Activated CD8-positive, alpha-beta T cell treated with anti-CD3 and anti-CD28 coated beads for 36 hours (primary cell): ENCODE data around the gene IL16. TPM values are rescaled to one million over a fixed set of nuclear protein-coding genes. Genes with fewer than 3 reads are reported as not detected.

Source experiments
- ATAC-seq: fragments of 200-7000 bp; cut with Tn5 transposase; one replicate; pipeline ENCODE4 v1.10.0; 2021; ENCODE audit warnings: mild to moderate bottlenecking, moderate library complexity
- CTCF ChIA-PET: fragments of 350-600 bp; sonication (Branson Sonifier 250); formaldehyde crosslinking; loops from one replicate; lab custom pipeline; 2021; ENCODE audit warnings: antibody characterized with exemption; lab: Charles Lee
- POLR2A ChIA-PET: fragments of 350-600 bp; sonication (Branson Sonifier 250); formaldehyde crosslinking; loops from one replicate; lab custom pipeline; 2021; ENCODE audit warnings: antibody characterized with exemption; lab: Charles Lee
- DNase-seq: peaks from one replicate; pipeline ENCODE4 v3.0.0-alpha.2; 2020
- H3K27ac Mint-ChIP-seq: one replicate; pipeline ENCODE4 v1.8.0; 2021; ENCODE audit warnings: mild to moderate bottlenecking, mixed read lengths
- H3K27me3 Mint-ChIP-seq: one replicate; pipeline ENCODE4 v1.8.0; 2021; ENCODE audit warnings: mixed read lengths
- H3K36me3 Mint-ChIP-seq: one replicate; pipeline ENCODE4 v1.8.0; 2021; ENCODE audit warnings: low read depth, mixed read lengths
- H3K4me1 Mint-ChIP-seq: one replicate; pipeline ENCODE4 v1.8.0; 2021; ENCODE audit warnings: low read depth, mixed read lengths
- H3K4me3 Mint-ChIP-seq: one replicate; pipeline ENCODE4 v1.8.0; 2021; ENCODE audit warnings: mild to moderate bottlenecking, moderate library complexity, mixed read lengths
- H3K9me3 Mint-ChIP-seq: one replicate; pipeline ENCODE4 v1.8.0; 2021; ENCODE audit warnings: mixed read lengths
- intact Hi-C: fragments of 100-400 bp; cut with micrococcal nuclease; formaldehyde crosslinking; loops from one replicate; pipeline ENCODE4 v1.10.0; 2022
- total RNA-seq, 2 experiments: library from RNA; stranded (reverse); gene quantifications; one replicate each; pipeline ENCODE4 v1.2.3, GENCODE V29; 2021
- TF ChIP-seq, protein P1 (sequence below): fragments of 200-600 bp; IDR thresholded peaks from one replicate; pipeline ENCODE4 v1.8.0; 2022; ENCODE audit warnings: antibody characterized with exemption, mild to moderate bottlenecking

IL16 gene
- total RNA-seq, 2 experiments from 2014 or later: 130 to 138 TPM

DNA sequence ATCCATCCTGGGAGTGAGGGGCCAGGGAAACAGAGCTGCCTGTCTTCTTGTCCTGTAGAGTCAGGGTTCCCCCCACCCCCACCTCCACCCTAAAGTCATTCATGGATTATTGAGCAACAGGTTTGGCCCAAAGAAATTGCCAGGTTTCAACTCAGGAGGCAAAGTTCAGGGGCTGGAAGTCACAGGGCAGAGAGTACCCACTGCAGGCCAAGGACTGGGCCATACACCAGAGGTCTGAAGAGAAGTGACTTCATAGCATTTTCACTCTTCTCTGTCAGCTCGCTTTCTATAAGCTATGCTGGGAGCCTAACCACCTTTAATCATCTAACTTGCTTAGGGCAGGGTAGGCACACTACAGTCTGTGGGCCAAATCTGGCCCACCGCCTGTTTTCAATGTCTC is 77.2 kb downstream of the IL16 start:
- POLR2A ChIA-PET: no interaction called here
- Mint-ChIP-seq H3K27ac (no peak overlapping the region), H3K27me3 (no peaks in the 10 kb centered on the region), H3K9me3 (peaks cover 21% of the 10 kb centered on the region), H3K36me3 (peaks cover 27% of the 10 kb centered on the region), H3K4me3 (no peak overlapping the region), H3K4me1 (peaks cover 57% of the 10 kb centered on the region)
- CTCF ChIA-PET: interaction anchor here (0.6 to 6.3 kb wide), 18 partner anchors 8 to 282 kb away, joined by 3 to 97 read pairs (median 6); no protein-coding TSS in a partner anchor
- DNase-seq (no peak), ATAC-seq (no peak)
- TF ChIP-seq, protein P1, sequence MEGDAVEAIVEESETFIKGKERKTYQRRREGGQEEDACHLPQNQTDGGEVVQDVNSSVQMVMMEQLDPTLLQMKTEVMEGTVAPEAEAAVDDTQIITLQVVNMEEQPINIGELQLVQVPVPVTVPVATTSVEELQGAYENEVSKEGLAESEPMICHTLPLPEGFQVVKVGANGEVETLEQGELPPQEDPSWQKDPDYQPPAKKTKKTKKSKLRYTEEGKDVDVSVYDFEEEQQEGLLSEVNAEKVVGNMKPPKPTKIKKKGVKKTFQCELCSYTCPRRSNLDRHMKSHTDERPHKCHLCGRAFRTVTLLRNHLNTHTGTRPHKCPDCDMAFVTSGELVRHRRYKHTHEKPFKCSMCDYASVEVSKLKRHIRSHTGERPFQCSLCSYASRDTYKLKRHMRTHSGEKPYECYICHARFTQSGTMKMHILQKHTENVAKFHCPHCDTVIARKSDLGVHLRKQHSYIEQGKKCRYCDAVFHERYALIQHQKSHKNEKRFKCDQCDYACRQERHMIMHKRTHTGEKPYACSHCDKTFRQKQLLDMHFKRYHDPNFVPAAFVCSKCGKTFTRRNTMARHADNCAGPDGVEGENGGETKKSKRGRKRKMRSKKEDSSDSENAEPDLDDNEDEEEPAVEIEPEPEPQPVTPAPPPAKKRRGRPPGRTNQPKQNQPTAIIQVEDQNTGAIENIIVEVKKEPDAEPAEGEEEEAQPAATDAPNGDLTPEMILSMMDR: no peak
- intact Hi-C loops: loop anchor here (5.0 kb wide), 1 partner anchor 48 kb away; the partner anchor contains the start of gene STARD5

DNA sequence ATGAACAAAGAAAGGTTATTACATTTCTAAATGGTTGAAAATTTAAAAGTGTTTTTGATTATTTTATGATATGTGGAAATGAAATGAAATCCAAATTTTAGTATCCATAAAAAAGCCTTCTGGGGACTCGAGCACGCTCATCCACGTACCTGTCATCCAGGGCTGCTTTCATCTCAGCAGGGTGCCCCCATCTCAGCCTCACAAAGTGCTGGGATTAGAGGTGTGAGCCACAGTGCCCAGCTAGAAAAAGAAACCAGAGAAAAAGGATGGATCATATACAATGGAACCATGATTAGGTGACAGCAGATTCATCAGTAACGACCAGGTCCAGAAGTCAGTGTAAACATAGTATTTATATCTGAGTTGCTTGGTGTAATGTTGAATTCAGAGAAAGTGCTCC is 77.6 kb downstream of the IL16 start:
- DNase-seq (no peak), ATAC-seq (no peak)
- TF ChIP-seq, protein P1: no peak
- peaks cover 53% of the 10 kb centered on the region for H3K4me1 Mint-ChIP-seq
- H3K27ac Mint-ChIP-seq: no peak overlapping the region
- no peak overlapping the region for H3K4me3 Mint-ChIP-seq
- POLR2A ChIA-PET: interaction anchor here (1.0 kb wide), 1 partner anchor 18 kb away, joined by 3 read pairs; no protein-coding TSS in a partner anchor
- CTCF ChIA-PET: interaction anchor here (0.6 to 6.3 kb wide), 23 partner anchors 8 to 282 kb away, joined by 3 to 97 read pairs (median 6); no protein-coding TSS in a partner anchor
- no peaks in the 10 kb centered on the region for H3K27me3 Mint-ChIP-seq
- peaks cover 27% of the 10 kb centered on the region for H3K36me3 Mint-ChIP-seq
- H3K9me3 Mint-ChIP-seq: peaks cover 21% of the 10 kb centered on the region
- intact Hi-C loops: loop anchor here (5.0 kb wide), 1 partner anchor 48 kb away; the partner anchor contains the start of gene STARD5

DNA sequence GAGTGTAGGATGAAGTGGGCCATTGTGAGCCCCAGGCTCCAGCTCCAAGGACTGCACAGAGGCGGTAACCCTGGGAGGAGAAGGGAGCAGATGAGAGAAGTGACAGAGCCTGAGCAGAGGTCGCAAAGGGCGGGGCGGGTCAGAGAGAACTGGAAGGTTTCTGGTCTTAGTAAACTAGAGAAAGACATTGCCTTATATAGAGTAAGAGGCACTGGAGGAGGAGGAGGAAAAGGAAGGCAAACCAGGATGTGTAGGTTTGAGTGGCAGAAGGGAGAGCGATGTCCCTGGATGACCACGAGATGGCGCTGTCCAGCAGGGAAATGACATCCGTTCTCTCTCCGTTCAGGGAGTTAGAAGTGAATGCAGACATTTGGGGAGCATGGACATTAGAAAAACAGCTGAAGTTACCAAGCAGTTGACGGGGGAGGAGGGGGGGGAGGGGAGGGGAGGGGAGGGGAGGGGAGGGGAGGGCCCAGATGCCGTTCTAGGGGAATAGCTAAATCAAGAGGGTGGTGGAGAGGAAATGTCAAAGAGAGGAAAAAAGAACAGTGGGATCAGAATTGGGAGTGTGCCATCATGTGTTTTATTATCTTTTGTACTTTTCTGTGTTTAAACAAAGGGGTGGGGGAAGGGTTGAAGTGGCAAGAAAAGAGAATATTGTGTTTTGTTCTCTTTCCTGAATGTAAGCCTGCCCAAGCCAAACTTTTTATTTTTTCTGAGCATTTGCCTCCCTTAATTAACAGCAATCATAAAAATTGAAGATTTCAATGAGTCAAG is 78.4 kb downstream of the IL16 start:
- POLR2A ChIA-PET: interaction anchor here (0.7 to 2.3 kb wide), 6 partner anchors 8 to 52 kb away, joined by 3 to 7 read pairs (median 4); no protein-coding TSS in a partner anchor

DNA sequence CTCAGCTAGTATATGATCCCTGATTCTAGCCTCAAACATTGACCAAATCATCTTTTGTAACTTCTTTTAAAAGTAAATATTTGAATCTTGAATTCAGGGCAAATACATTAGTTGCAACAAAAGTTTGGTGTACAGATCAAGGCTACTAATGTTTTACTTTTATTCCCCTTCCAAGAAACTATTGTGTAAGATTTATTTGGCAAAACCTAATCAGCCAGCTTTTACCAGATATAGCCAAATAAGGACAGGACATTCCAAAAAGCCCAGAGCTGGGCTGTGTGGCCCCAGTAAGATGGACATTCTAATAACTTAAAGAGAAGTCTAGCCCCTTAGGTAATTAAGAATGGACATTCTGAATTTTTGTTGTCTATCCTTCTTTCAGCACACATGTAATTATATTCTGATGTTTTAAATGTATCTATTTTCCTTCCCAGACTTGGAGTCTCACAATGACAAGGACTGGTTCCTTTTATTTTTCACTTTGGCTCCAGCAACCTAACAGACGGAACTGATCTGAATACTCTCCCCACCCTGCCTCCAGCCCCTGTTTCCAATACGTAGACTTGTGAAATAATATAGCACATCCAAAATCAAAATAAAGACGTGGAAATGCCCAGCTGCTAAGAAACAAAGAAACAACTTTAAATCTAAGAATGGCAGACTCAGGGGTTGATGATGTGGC is 79.2 kb downstream of the IL16 start:
- H3K27me3 Mint-ChIP-seq: no peaks in the 10 kb centered on the region
- no peak for ATAC-seq
- TF ChIP-seq, protein P1: no peak
- CTCF ChIA-PET: interaction anchor here (0.5 to 6.3 kb wide), 41 partner anchors 8 to 205 kb away, joined by 3 to 97 read pairs (median 5); partner anchors contain the start of genes STARD5 and TMC3
- peaks cover 51% of the 10 kb centered on the region for H3K4me1 Mint-ChIP-seq
- intact Hi-C loops: loop anchor here (1.0 to 5.0 kb wide), 2 partner anchors 56 to 124 kb away; no protein-coding TSS in a partner anchor
- peaks cover 27% of the 10 kb centered on the region for H3K36me3 Mint-ChIP-seq
- DNase-seq: no peak
- H3K9me3 Mint-ChIP-seq: peaks cover 21% of the 10 kb centered on the region
- POLR2A ChIA-PET: interaction anchor here (0.7 to 2.3 kb wide), 5 partner anchors 9 to 51 kb away, joined by 4 to 7 read pairs (median 5); no protein-coding TSS in a partner anchor
- peak overlapping the region; percentile 49 for H3K27ac Mint-ChIP-seq
- no peak overlapping the region for H3K4me3 Mint-ChIP-seq

More for the DNA sequence above, 78.4 kb downstream of the IL16 start:
- DNase-seq: peak; percentile 72
- Mint-ChIP-seq H3K4me3 (no peak overlapping the region), H3K27me3 (no peaks in the 10 kb centered on the region), H3K9me3 (peaks cover 21% of the 10 kb centered on the region), H3K36me3 (peaks cover 27% of the 10 kb centered on the region), H3K4me1 (peaks cover 52% of the 10 kb centered on the region), H3K27ac (peak overlapping the region; percentile 49)
- intact Hi-C loops: loop anchor here (1.0 to 5.0 kb wide), 3 partner anchors 47 to 125 kb away; partner anchors contain the start of gene STARD5
- peak; percentile 82 for ATAC-seq
- TF ChIP-seq, protein P1: peak; percentile 74
- CTCF ChIA-PET: interaction anchor here (0.5 to 6.3 kb wide), 49 partner anchors 9 to 283 kb away, joined by 3 to 97 read pairs (median 4); partner anchors contain the start of genes STARD5 and TMC3
